GM12878 (cell line): ENCODE results near the gene CBR3. TPM values are rescaled to one million over a fixed set of nuclear protein-coding genes. Genes with fewer than 3 reads are reported as not detected.

Experiments used
- ATAC-seq: fragments of 200-7000 bp; cut with Tn5 transposase; 3 replicates; pipeline ENCODE4 v1.9.1; 2020; ENCODE audit warnings: mild to moderate bottlenecking, moderate library complexity
- BruUV-seq: library from RNA; stranded (reverse); fragments of 400-500 nt; replicated peaks from 2 replicates; lab custom pipeline; 2021; lab: Mats Ljungman, UMichigan
- CTCF ChIA-PET: fragments of 300-600 bp; sonication (Branson Sonifier 250); formaldehyde crosslinking; extraction: SDS; loops from one replicate; lab custom pipeline; 2021; ENCODE audit warnings: inconsistent platforms; lab: Yijun Ruan, JAX
- POLR2A ChIA-PET: fragments of 350-600 bp; formaldehyde crosslinking; extraction: SDS; loops from one replicate; lab custom pipeline; 2021; ENCODE audit warnings: inconsistent platforms; lab: Charles Lee
- RAD21 ChIA-PET: fragments of 300-600 bp; sonication (Branson Sonifier 250); formaldehyde crosslinking; loops from one replicate; lab custom pipeline; 2023; ENCODE audit warnings: antibody characterized with exemption; ENCODE audit not compliant: unreplicated experiment; lab: Charles Lee
- SMC1A ChIA-PET: fragments of 300-600 bp; sonication (Branson Sonifier 250); formaldehyde crosslinking; loops from one replicate; lab custom pipeline; 2023; ENCODE audit not compliant: unreplicated experiment, uncharacterized antibody; lab: Charles Lee
- DNase-seq: peaks from one replicate; pipeline ENCODE4 v3.0.0-alpha.2; 2011; ENCODE audit warnings: low read depth, low spot score
- FAIRE-seq: peaks from 3 replicates; lab custom pipeline; 2011; peaks lifted over from hg19 to GRCh38; lab: Jason Lieb, UNC
- H2AFZ ChIP-seq: 2 replicates; pipeline ENCODE4 v1.6.0; 2011; ENCODE audit warnings: low read depth, low read length, control low read depth; ENCODE audit not compliant: control insufficient read depth
- H3K27ac ChIP-seq: 2 replicates; pipeline ENCODE4 v1.5.1; 2011; ENCODE audit warnings: control low read depth; ENCODE audit not compliant: control insufficient read depth, insufficient read depth
- H3K27me3 ChIP-seq, 2 experiments: replicated peaks in 1 of 2; 2 replicates each; pipeline versions ENCODE4 v1.6.0 to v1.6.1; 2011; ENCODE audit warnings: low read length in 1 of 2; ENCODE audit not compliant: control insufficient read depth in 2 of 2, insufficient read depth in 2 of 2
- H3K36me3 ChIP-seq, 2 experiments: 2 replicates each; pipeline ENCODE4 v1.5.1; 2011; ENCODE audit warnings: low read length in 1 of 2; ENCODE audit not compliant: control insufficient read depth in 2 of 2, insufficient read depth in 2 of 2
- H3K4me1 ChIP-seq: 2 replicates; pipeline ENCODE4 v1.6.1; 2011; ENCODE audit warnings: mild to moderate bottlenecking, low read length, moderate library complexity, mixed read lengths; ENCODE audit not compliant: control insufficient read depth, insufficient read depth
- H3K4me2 ChIP-seq: 2 replicates; pipeline ENCODE4 v1.6.0; 2011; ENCODE audit warnings: control low read depth; ENCODE audit not compliant: control insufficient read depth, insufficient read depth
- H3K4me3 ChIP-seq: fragments of 200-600 bp; sonication (generic); 2 replicates; pipeline ENCODE4 v1.5.1; 2016
- H3K79me2 ChIP-seq: 2 replicates; pipeline ENCODE4 v1.6.0; 2011; ENCODE audit warnings: low read length; ENCODE audit not compliant: control insufficient read depth, insufficient read depth
- H3K9ac ChIP-seq: 2 replicates; pipeline ENCODE4 v1.8.0; 2011; ENCODE audit warnings: low read length, control low read depth, mixed read lengths; ENCODE audit not compliant: control insufficient read depth, insufficient read depth
- H3K9me3 ChIP-seq: replicated peaks from 3 replicates; pipeline ENCODE4 v1.5.1; 2011; ENCODE audit warnings: mild to moderate bottlenecking, low read length; ENCODE audit not compliant: control insufficient read depth, insufficient read depth
- H4K20me1 ChIP-seq: 2 replicates; pipeline ENCODE4 v1.6.0; 2011; ENCODE audit not compliant: control insufficient read depth, insufficient read depth
- BMI1 ChIP-seq: fragments of 450-650 bp; IDR thresholded peaks from 2 replicates; pipeline ENCODE4 v1.6.1; 2016; ENCODE audit warnings: mild to moderate bottlenecking, moderate library complexity, borderline replicate concordance
- CHD1 ChIP-seq: IDR thresholded peaks from 2 replicates; pipeline ENCODE4 v1.6.1; 2012; ENCODE audit warnings: low read depth, low read length, improper control_type of control experiment
- E2F8 ChIP-seq: fragments of 450-650 bp; IDR thresholded peaks from 2 replicates; pipeline ENCODE4 v1.6.1; 2018; ENCODE audit warnings: mild to moderate bottlenecking, low read depth, moderate library complexity; ENCODE audit not compliant: partially characterized antibody
- FOXM1 ChIP-seq: IDR thresholded peaks from 2 replicates; pipeline ENCODE4 v1.6.1; 2012; ENCODE audit warnings: low read depth, mild to moderate bottlenecking, inconsistent platforms, low read length, moderate library complexity
- HDAC2 ChIP-seq: fragments of 200-600 bp; sonication (generic); IDR thresholded peaks from 2 replicates; pipeline ENCODE4 v1.6.1; 2017
- JUNB ChIP-seq: IDR thresholded peaks from 2 replicates; pipeline ENCODE4 v1.6.1; 2016; ENCODE audit warnings: antibody characterized with exemption, mild to moderate bottlenecking
- NFIC ChIP-seq: IDR thresholded peaks from 2 replicates; pipeline ENCODE4 v1.6.1; 2012; ENCODE audit warnings: low read depth, mild to moderate bottlenecking, inconsistent platforms, low read length, moderate library complexity
- PML ChIP-seq: IDR thresholded peaks from 2 replicates; pipeline ENCODE4 v1.6.1; 2012; ENCODE audit warnings: low read length, inconsistent platforms
- POLR2A ChIP-seq: IDR thresholded peaks from 2 replicates; pipeline ENCODE4 v1.6.1; 2011; ENCODE audit warnings: low read depth, mild to moderate bottlenecking, low read length
- SIN3A ChIP-seq: IDR thresholded peaks from 2 replicates; pipeline ENCODE4 v1.6.1; 2012; ENCODE audit warnings: low read depth, low read length, improper control_type of control experiment
- TCF3 ChIP-seq: IDR thresholded peaks from 2 replicates; pipeline ENCODE4 v1.6.1; 2012; ENCODE audit warnings: low read depth, mild to moderate bottlenecking, low read length, borderline replicate concordance; ENCODE audit not compliant: insufficient read depth
- USF2 ChIP-seq: IDR thresholded peaks from 2 replicates; pipeline ENCODE4 v1.6.1; 2011; ENCODE audit warnings: low read depth, low read length, improper control_type of control experiment, borderline replicate concordance
- ZNF592 ChIP-seq: fragments of 450-650 bp; IDR thresholded peaks from 2 replicates; pipeline ENCODE4 v1.6.1; 2017; ENCODE audit warnings: mild to moderate bottlenecking, moderate library complexity
- WGBS: methylation state at CpG from one replicate; pipeline ENCODE4 v1.1.6; 2016; ENCODE audit warnings: low lambda C conversion rate; ENCODE audit not compliant: insufficient replicate concordance, insufficient coverage; ENCODE audit errors: missing lambda C conversion rate; 5-methylcytosine and 5-hydroxymethylcytosine counted together
- in situ Hi-C: fragments of 300-500 bp; cut with MboI; formaldehyde crosslinking; loops from 9 replicates; pipeline ENCODE4 v1.14.3; 2018; ENCODE audit warnings: mixed read lengths
- intact Hi-C: fragments of 100-400 bp; cut with micrococcal nuclease; formaldehyde crosslinking; loops from one replicate; pipeline ENCODE4 v1.14.2; 2022; ENCODE audit not compliant: unreplicated experiment
- polyA plus RNA-seq, 11 experiments: library from polyadenylated mRNA; depleted of rRNA in 4 of 11; unstranded in 6 of 11; stranded (reverse) in 5 of 11; fragments of >200 nt; fragmentation: Nextera tagmentation in 4 of 11; fragmentation: Illumina TruSeq in 1 of 11; extraction: Ambion mirVana in 4 of 11; extraction: Trizol in 1 of 11; gene quantifications; 1 replicate in 1 of 11; 2 replicates in 10 of 11; pipeline versions ENCODE4 v1.2.1 to v1.2.3, GENCODE V29; 2011 to 2016; ENCODE audit warnings: inconsistent platforms in 2 of 11, missing spikeins in 2 of 11, low read depth in 1 of 11
- total RNA-seq, 4 experiments: library from RNA; depleted of rRNA in 3 of 4; stranded (reverse); fragments of >200 nt in 3 of 4; fragmentation: Illumina TruSeq in 1 of 4; extraction: Trizol in 1 of 4; gene quantifications; 2 replicates each; pipeline versions ENCODE4 v1.2.1 to v1.2.3, GENCODE V29; 2013 to 2021

CBR3 gene
- total and polyA plus RNA-seq, 10 of the 15 experiments (the other 5 are each of a cell fraction or from before 2014, with no cell fraction given) = 0.48 to 17.2 (median 11.2) TPM

- TF ChIP-seq USF2 (no peak), SIN3A (no peak), CHD1 (no peak), PML (no peak)
These were observed 27.8 kb downstream of the CBR3 start (continued) for GRCh38 chr21:36162631-36163030.

GRCh38 chr21:36163750-36164741, 29.2 kb downstream of the CBR3 start:
- Histone ChIP-seq H3K9ac (no peak overlapping the region), H2AFZ (no peak overlapping the region), H3K79me2 (no peaks in the 10 kb centered on the region), H4K20me1 (no peaks in the 10 kb centered on the region), H3K4me3 (no peak overlapping the region), H3K4me1 (no peaks in the 10 kb centered on the region), H3K27me3 (no peaks in the 10 kb centered on the region), H3K27ac (no peak overlapping the region), H3K4me2 (no peak overlapping the region), H3K36me3 (no peaks in the 10 kb centered on the region), H3K9me3 (no peaks in the 10 kb centered on the region)
- in situ Hi-C loops = no loop called here
- POLR2A ChIA-PET = no interaction called here
- 77% methylated on average over 10 of the region's 10 CpGs for WGBS
- SMC1A ChIA-PET = interaction anchor here (0.6 kb wide), 1 partner anchor 837 kb away, joined by 3 read pairs; no protein-coding TSS in a partner anchor
- CTCF ChIA-PET = interaction anchor here (0.5 to 2.0 kb wide), 6 partner anchors 13 to 167 kb away, joined by 3 to 5 read pairs (median 3); no protein-coding TSS in a partner anchor
- intact Hi-C loops = no loop called here
- RAD21 ChIA-PET = no interaction called here
- TF ChIP-seq JUNB = no peak
- TF ChIP-seq ZNF592 = no peak
- no peak for TF ChIP-seq HDAC2
- TF ChIP-seq TCF3 = no peak
- no peak for TF ChIP-seq E2F8
- no peak for TF ChIP-seq FOXM1
- no peak for TF ChIP-seq NFIC
- no peak for TF ChIP-seq POLR2A
- TF ChIP-seq SIN3A = no peak
- TF ChIP-seq BMI1 = no peak
- no peak for ATAC-seq
- peak; percentile 13 for FAIRE-seq
- no TSS peak for BruUV-seq
- no peak for DNase-seq
